Stimulated activated naive CD4-positive, alpha-beta T cell treated with Interleukin-2 at 50 U/mL for 16 hours (primary cell): ENCODE results near the gene PAK2.
"Not testable (repeated sequence)": the region's sequence is repeated elsewhere in the genome, so short reads cannot be mapped to it uniquely, and the experiment has no call there.

Experiments used
- DNase-seq: peaks from one replicate; lab custom pipeline; 2025; lab: John Stamatoyannopoulos, UW

PAK2 gene

GRCh38 chr3:196843435-196844110 lies 103.9 kb downstream of the PAK2 start:
- no peak for DNase-seq

GRCh38 chr3:196844235-196845219 lies 104.9 kb downstream of the PAK2 start:
- not testable (repeated sequence) for DNase-seq

GRCh38 chr3:196848375-196848774 lies 108.7 kb downstream of the PAK2 start:
- not testable (repeated sequence) for DNase-seq

- no peak for DNase-seq
These were observed 109.6 kb downstream of the PAK2 start for GRCh38 chr3:196849180-196849741.

GRCh38 chr3:196863000-196863399 lies 123.3 kb downstream of the PAK2 start:
- DNase-seq, result not testable (repeated sequence)

GRCh38 chr3:196867155-196867506 lies 127.5 kb downstream of the PAK2 start:
- no peak for DNase-seq

- DNase-seq, result peak; percentile 86
These were observed 128.0 kb downstream of the PAK2 start, which contains the start of gene SENP5 for GRCh38 chr3:196867507-196868296. Gene SENP5 (plus strand): TSS chr3:196867920. CDS start chr3:196885182, 17,262 bp downstream.

- DNase-seq, result no peak
These were observed 128.6 kb downstream of the PAK2 start for GRCh38 chr3:196868297-196868661.

GRCh38 chr3:196872316-196872715 lies 132.7 kb downstream of the PAK2 start:
- no peak for DNase-seq

GRCh38 chr3:196874511-196875094 lies 134.9 kb downstream of the PAK2 start:
- DNase-seq, result not testable (repeated sequence)

GRCh38 chr3:196875258-196875657 lies 135.6 kb downstream of the PAK2 start:
- DNase-seq, result no peak
